ENCODE data around the gene KNDC1. TPM values are rescaled to one million over a fixed set of nuclear protein-coding genes. Genes with fewer than 3 reads are reported as not detected.

Gene KNDC1
- total RNA-seq, 2 donors from 2014 or later: 1.5 to 10.8 TPM

GRCh38 chr10:133158756-133159610 lies 1.0 kb upstream of the KNDC1 start:
- Histone ChIP-seq H3K36me3 (no peaks in the 10 kb centered on the region), H3K27me3 (replicated peaks; ENCODE audit: insufficient read depth) (no peaks in the 10 kb centered on the region), H3K4me3 (no peak overlapping the region), H3K27ac (no peak overlapping the region), H3K9me3 (no peaks in the 10 kb centered on the region), H3K4me1 (replicated peaks) (peaks cover 9% of the 10 kb centered on the region)
- TF ChIP-seq POLR2A (IDR thresholded peaks at IDR 0.05) (no peak), POLR2AphosphoS5 (IDR thresholded peaks at IDR 0.05) (no peak), CTCF (IDR thresholded peaks at IDR 0.05) (no peak)
- 29% methylated on average over 22 of the region's 23 CpGs for WGBS
- intact Hi-C loops (cut with DNase I): no loop called here
- DNase-seq (ENCODE audit: low spot score): no peak

- Histone ChIP-seq H3K4me1 (replicated peaks) (peaks cover 9% of the 10 kb centered on the region), H3K4me3 (peak overlapping the region in 1 of 2 donors; percentile 48), H3K9me3 (no peaks in the 10 kb centered on the region), H3K27me3 (replicated peaks; ENCODE audit: insufficient read depth) (no peaks in the 10 kb centered on the region), H3K36me3 (no peaks in the 10 kb centered on the region), H3K27ac (no peak overlapping the region)
- DNase-seq (ENCODE audit: low spot score): no peak
- WGBS: 12% methylated on average over 15 of the region's 18 CpGs
- intact Hi-C loops (cut with DNase I): no loop called here
- TF ChIP-seq POLR2AphosphoS5 (IDR thresholded peaks at IDR 0.05): no peak
- no peak for TF ChIP-seq CTCF (IDR thresholded peaks at IDR 0.05)
- TF ChIP-seq POLR2A (IDR thresholded peaks at IDR 0.05): no peak
Observed at GRCh38 chr10:133159611-133159949, 439 bp upstream of the KNDC1 start.

GRCh38 chr10:133160826-133161471 lies 930 bp downstream of the KNDC1 start:
- DNase-seq (ENCODE audit: low spot score): no peak
- H3K4me1 ChIP-seq (replicated peaks): peaks cover 9% of the 10 kb centered on the region
- WGBS: 3% methylated on average over 22 of the region's 29 CpGs
- H3K36me3 ChIP-seq: no peaks in the 10 kb centered on the region
- no peak for TF ChIP-seq POLR2A (IDR thresholded peaks at IDR 0.05)
- TF ChIP-seq CTCF (IDR thresholded peaks at IDR 0.05): no peak
- no peak for TF ChIP-seq POLR2AphosphoS5 (IDR thresholded peaks at IDR 0.05)
- H3K27ac ChIP-seq: no peak overlapping the region
- intact Hi-C loops (cut with DNase I): no loop called here
- no peaks in the 10 kb centered on the region for H3K27me3 ChIP-seq (replicated peaks; ENCODE audit: insufficient read depth)
- H3K4me3 ChIP-seq: peak overlapping the region; percentile 42 to 48
- no peaks in the 10 kb centered on the region for H3K9me3 ChIP-seq

GRCh38 chr10:133161486-133162109 lies 1.6 kb downstream of the KNDC1 start:
- Histone ChIP-seq H3K36me3 (no peaks in the 10 kb centered on the region), H3K27ac (no peak overlapping the region), H3K4me1 (replicated peaks) (peaks cover 9% of the 10 kb centered on the region), H3K9me3 (no peaks in the 10 kb centered on the region), H3K27me3 (replicated peaks; ENCODE audit: insufficient read depth) (no peaks in the 10 kb centered on the region), H3K4me3 (no peak overlapping the region)
- TF ChIP-seq CTCF (IDR thresholded peaks at IDR 0.05) (no peak), POLR2AphosphoS5 (IDR thresholded peaks at IDR 0.05) (no peak), POLR2A (IDR thresholded peaks at IDR 0.05) (no peak)
- WGBS: 66% methylated on average over 31 of the region's 33 CpGs
- intact Hi-C loops (cut with DNase I): no loop called here
- no peak for DNase-seq (ENCODE audit: low spot score)
